SK-N-SH treated with all-trans-retinoic acid at 6 μM for 48 hours (cell line): ENCODE data around the gene COL21A1.

Experiments
- CSDC2 ChIP-seq: fragments of 250-450 bp; sonication (Bioruptor Pico); IDR thresholded peaks from 2 replicates; pipeline ENCODE4 v1.5.0; 2020; ENCODE audit warnings: mild to moderate bottlenecking, moderate library complexity
- PATZ1 ChIP-seq: fragments of 250-450 bp; sonication (Bioruptor Pico); IDR thresholded peaks from 2 replicates; pipeline ENCODE4 v1.8.0; 2020; ENCODE audit warnings: mild to moderate bottlenecking, moderate library complexity, borderline replicate concordance
- TSHZ2 ChIP-seq: fragments of 250-450 bp; sonication (Bioruptor Pico); IDR thresholded peaks from 2 replicates; pipeline ENCODE4 v1.5.0; 2020; ENCODE audit warnings: mild to moderate bottlenecking, moderate library complexity
- ZFP3 ChIP-seq: fragments of 250-450 bp; sonication (Bioruptor Pico); IDR thresholded peaks from 2 replicates; pipeline ENCODE4 v1.5.0; 2020; ENCODE audit warnings: mild to moderate bottlenecking, moderate library complexity
- TF ChIP-seq, protein P1 (sequence below): fragments of 250-450 bp; sonication (Bioruptor Pico); IDR thresholded peaks from 2 replicates; pipeline ENCODE4 v1.5.1; 2020; ENCODE audit warnings: low read depth, mild to moderate bottlenecking, moderate library complexity

DNA sequence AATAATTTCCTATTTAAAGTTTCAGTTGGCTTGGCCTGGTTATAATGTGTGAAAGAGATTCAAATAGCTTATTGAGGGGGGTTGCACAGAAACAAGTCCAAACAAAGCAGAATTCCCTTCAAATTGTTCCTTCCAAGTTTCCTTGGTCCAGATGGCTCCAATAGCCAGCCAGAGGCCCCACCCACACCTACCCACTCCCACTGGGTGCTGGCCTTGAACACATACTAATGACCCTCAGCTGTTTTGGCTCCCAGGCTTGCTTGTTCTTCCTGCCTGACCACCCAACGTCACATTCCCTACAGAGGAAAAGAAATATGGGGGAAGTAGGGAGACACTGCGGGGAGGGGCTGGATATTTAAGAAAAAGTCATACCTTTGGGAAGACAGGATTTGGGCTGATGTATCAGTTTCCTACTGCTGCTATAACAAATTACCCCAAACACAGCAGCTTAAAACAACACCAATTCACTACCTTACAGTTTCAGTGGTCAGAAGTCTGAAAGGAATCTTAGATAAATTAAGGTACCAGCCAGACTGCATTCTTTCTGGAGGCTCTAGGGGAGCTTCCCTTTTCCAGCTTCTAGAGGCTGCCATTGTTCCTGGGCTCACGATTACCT lies 95.7 kb downstream of the COL21A1 start:
- TF ChIP-seq CSDC2 (CRISPR knock-in tag) (no peak), ZFP3 (CRISPR knock-in tag) (no peak), PATZ1 (no peak), TSHZ2 (CRISPR knock-in tag) (no peak)
- TF ChIP-seq, protein P1, sequence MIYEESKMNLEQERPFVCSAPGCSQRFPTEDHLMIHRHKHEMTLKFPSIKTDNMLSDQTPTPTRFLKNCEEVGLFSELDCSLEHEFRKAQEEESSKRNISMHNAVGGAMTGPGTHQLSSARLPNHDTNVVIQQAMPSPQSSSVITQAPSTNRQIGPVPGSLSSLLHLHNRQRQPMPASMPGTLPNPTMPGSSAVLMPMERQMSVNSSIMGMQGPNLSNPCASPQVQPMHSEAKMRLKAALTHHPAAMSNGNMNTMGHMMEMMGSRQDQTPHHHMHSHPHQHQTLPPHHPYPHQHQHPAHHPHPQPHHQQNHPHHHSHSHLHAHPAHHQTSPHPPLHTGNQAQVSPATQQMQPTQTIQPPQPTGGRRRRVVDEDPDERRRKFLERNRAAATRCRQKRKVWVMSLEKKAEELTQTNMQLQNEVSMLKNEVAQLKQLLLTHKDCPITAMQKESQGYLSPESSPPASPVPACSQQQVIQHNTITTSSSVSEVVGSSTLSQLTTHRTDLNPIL (CRISPR knock-in tag) = no peak
